ENCODE results near the gene PLEKHG7.
"Not testable (repeated sequence)": the region's sequence is repeated elsewhere in the genome, so short reads cannot be mapped to it uniquely, and the experiment has no call there.

The PLEKHG7 gene

GRCh38 chr12:92665496-92665895 is 37.3 kb upstream of the PLEKHG7 start:
- TF ChIP-seq ZFX (IDR thresholded peaks at IDR 0.05) (no peak), CTCF (conservative IDR thresholded peaks at IDR 0.05) (no peak)
- H3K27ac ChIP-seq: no peak overlapping the region

- H3K27ac ChIP-seq: no peak overlapping the region
- TF ChIP-seq CTCF (conservative IDR thresholded peaks at IDR 0.05): no peak
- TF ChIP-seq ZFX (IDR thresholded peaks at IDR 0.05): no peak
These were observed 34.0 kb upstream of the PLEKHG7 start for GRCh38 chr12:92668739-92669138.

- H3K27ac ChIP-seq: not testable (repeated sequence)
These were observed 31.3 kb upstream of the PLEKHG7 start for GRCh38 chr12:92671524-92671923.

DNA sequence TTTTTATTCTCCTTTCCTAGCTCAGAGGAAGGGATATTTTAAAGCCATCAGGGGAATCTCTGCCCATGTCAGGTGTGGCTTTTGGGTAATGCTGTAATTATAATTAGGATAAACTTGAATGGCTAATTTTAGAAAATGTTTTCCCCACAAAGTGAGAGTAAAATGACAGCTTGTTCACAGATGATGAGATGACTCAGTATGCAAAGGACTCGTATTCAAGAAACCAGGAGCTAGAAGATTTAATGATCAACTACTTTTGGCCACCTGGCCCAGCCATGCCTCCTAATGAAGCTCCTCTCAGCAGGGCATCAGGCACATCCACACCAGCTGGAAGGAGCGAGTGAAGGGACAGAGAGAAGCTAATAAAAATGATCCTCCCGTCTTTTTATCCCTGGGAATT is 29.0 kb upstream of the PLEKHG7 start:
- no peak for TF ChIP-seq CTCF (conservative IDR thresholded peaks at IDR 0.05)
- no peak for TF ChIP-seq ZFX (IDR thresholded peaks at IDR 0.05)
- no peak overlapping the region for H3K27ac ChIP-seq

GRCh38 chr12:92674500-92674899 is 28.3 kb upstream of the PLEKHG7 start:
- TF ChIP-seq ZFX (IDR thresholded peaks at IDR 0.05) (no peak), CTCF (conservative IDR thresholded peaks at IDR 0.05) (no peak)
- H3K27ac ChIP-seq: no peak overlapping the region

DNA sequence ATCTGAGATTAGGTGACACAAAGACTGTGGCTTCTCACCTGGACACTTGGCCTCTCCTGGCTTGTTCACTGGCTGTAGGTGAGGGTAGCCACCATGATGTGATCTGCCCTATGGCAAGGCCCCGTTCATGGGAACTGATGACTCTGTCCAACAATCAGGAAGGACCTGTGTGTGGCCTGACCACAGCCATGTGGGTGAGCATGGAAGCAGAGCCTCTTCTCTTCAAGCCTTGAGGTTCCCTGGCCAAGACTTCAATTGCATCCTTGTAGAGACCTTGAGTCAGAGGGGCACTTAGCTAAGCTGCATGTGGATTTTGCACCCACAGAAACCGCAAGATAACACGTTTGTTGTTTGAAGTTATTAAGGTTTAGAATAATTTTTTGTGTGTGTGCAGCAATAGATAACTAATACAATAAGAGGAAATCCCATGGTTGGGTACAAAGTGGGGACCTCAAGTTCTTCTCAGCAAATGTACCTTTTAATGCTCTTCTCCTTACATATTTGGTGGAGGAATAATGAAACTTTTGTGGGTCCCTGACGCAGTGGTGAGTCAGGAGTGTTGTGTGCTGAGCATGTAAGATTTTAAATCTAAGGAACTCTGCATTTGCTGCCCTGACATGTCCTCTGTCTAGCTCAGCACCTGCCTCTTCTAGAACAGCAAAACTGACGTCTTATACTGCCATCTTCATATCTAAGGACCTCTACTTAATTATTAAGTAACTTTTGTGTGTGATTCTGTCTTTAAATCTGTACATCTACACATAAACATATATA is 27.5 kb upstream of the PLEKHG7 start:
- H3K27ac ChIP-seq: no peak overlapping the region
- TF ChIP-seq ZFX (IDR thresholded peaks at IDR 0.05): no peak
- no peak for TF ChIP-seq CTCF (conservative IDR thresholded peaks at IDR 0.05)

GRCh38 chr12:92676710-92677109 is 26.1 kb upstream of the PLEKHG7 start:
- TF ChIP-seq ZFX (IDR thresholded peaks at IDR 0.05) (no peak), CTCF (conservative IDR thresholded peaks at IDR 0.05) (no peak)
- H3K27ac ChIP-seq: no peak overlapping the region

DNA sequence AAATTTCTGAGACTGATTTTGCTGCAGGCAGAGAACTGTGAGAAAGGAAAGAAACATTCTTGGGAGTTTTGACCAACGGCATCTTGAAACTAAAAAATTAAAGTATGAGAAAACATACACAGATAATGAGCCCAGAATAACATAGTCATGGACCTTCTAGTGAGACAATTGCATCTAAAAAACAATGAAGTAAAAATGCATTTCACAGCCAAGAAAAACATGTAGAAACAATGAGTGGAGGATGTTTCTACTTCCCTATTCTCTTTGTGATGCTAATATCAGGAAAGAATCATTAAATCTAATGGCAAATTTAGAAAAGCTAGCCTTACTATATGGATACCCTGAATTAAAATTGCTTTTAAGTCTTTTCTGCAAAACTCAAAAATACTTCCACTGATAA is 12.2 kb upstream of the PLEKHG7 start:
- no peak overlapping the region for H3K27ac ChIP-seq
- TF ChIP-seq ZFX (IDR thresholded peaks at IDR 0.05) (no peak), CTCF (conservative IDR thresholded peaks at IDR 0.05) (no peak)
